HL-60 (cell line): ENCODE data around the gene C12orf75.

ENCODE experiments used
- CTCF ChIP-seq: IDR thresholded peaks from one replicate; pipeline ENCODE4 v1.5.1; 2011; ENCODE audit warnings: low read length, control low read depth, inconsistent platforms; ENCODE audit not compliant: insufficient read depth
- GABPA ChIP-seq: IDR thresholded peaks from 2 replicates; pipeline ENCODE4 v1.6.1; 2012; ENCODE audit warnings: low read depth
- POLR2AphosphoS5 ChIP-seq: IDR thresholded peaks from 2 replicates; pipeline ENCODE4 v1.6.1; 2012; ENCODE audit warnings: low read depth
- REST ChIP-seq: IDR thresholded peaks from 2 replicates; pipeline ENCODE4 v1.6.1; 2012; ENCODE audit warnings: low read depth; ENCODE audit not compliant: insufficient replicate concordance
- SPI1 ChIP-seq: IDR thresholded peaks from 2 replicates; pipeline ENCODE4 v1.6.1; 2012; ENCODE audit warnings: low read depth, mild to moderate bottlenecking, borderline replicate concordance

GRCh38 chr12:105358789-105359188 is 28.3 kb downstream of the C12orf75 start:
- TF ChIP-seq CTCF (no peak), REST (no peak), POLR2AphosphoS5 (no peak), SPI1 (no peak), GABPA (no peak)
